ENCODE measurements around the gene GCLC.
"Not testable (repeated sequence)": the region's sequence is repeated elsewhere in the genome, so short reads cannot be mapped to it uniquely, and the experiment has no call there.

The GCLC gene

DNA sequence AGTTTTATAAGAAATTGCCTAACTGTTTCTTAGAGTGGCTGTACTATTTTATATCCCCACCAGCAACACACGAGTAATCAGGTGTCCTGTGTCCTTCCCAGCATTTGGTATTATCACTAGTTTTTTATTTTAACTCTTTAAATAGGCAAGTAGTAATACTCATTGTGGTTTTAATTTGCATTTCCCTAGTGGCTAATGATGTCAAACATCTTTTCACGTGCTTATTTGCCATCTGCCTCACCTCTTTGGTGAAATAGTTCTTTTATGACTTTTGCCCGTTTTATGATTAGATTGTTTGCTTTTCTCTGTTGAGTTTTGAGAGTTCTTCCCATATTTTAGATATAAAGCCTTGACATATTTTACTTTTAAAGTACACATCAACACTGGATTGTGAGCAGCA is 57.8 kb downstream of the GCLC start:
- no peak for DNase-seq

DNA sequence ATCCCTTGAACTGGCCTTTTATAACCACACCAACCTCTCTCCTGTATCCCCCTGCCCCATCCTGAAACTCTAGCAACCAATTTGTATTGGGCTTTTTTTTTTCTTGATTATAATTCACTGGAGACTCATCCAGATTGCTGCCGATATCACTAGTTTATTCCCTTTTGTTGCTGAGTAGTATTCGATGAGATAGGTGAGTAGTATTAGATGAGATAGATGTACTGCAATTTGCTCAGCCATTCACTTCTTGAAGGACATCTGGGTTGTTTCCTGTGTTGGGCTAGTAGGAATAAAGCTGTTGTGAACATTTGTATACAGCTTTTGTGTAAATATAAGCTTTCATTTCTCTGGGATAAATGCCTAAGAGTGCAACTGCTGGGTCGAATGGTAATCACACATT is 58.2 kb downstream of the GCLC start:
- DNase-seq: no peak

DNA sequence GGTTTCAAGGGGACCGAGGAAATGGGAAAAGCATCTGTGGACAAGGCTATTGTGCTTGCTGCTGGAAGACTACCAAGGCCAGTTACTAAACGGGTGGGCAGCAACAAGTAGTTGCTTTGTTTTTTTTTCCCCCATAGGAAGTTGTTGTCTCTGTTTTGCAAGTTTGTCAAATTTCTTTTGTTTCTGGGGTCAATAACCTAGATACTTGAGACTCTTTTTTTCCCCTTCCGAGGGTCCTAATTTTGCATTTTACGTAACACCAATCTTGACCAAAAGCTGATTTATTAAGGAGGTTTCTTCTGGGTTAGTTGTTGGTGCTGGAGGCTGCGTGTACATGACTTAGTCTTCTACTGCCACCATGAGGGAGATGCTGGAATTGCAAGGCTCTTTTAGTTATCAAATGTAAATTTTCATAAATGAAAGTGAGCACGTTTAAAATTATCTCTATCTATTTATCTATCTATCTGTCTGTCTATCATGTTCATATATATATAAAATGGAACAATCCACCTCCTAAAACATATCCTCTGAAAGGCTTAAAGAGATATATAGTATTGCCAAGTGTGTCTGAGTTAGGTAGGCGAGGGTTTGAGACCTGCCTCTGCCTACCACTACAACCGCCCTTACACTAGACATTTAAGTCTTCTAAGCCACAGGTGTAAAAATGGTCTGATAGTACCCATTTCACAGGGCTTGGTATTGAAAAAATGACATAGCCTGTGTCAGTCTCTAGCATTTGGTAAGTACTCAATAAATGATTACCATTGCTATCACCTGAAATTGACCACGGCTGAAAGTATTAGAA is 60.2 kb downstream of the GCLC start:
- DNase-seq: peak; percentile 41

DNA sequence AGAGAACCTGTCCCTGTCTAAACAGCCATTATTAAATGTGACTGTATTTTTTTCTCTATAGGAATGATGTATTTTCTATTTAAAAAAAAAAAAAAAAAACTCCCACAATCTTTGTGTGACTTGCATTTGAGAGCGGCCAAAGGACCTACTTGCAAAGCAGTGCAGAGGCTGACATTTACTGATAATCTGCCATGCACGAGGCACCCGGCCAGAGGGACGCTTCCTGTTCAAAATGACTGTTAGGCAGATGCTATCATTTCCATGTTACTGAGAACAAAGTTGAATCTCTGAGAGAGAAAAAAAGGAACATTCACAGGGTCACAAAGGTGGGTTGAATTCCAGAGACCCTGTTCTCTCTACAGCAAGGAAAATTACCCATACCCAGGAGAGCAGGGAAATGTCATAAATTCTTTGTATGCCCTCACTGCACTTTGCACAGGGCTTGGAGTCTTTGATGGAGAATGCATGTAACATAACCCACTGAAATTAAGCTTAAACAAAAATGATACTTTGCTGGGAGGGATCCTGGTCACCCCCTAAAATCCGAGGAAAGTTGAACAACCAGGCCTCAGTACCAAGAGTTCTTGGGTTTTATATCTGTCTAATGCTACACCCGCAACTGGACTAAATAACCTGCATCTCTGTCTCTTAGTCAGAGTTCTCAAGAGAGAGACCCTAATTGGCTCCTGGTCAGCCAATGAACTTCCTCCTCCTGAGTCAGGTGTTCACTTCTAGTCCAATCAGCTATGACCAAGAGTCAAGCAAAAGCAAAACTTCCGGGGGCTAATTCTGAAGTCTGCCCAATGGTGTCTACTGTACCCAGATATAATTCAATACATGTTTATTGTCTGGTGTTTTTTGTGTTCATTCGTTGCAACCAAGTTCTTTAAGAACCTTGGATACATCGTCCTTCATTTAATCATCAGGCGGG is 61.2 kb downstream of the GCLC start:
- DNase-seq: no peak

DNA sequence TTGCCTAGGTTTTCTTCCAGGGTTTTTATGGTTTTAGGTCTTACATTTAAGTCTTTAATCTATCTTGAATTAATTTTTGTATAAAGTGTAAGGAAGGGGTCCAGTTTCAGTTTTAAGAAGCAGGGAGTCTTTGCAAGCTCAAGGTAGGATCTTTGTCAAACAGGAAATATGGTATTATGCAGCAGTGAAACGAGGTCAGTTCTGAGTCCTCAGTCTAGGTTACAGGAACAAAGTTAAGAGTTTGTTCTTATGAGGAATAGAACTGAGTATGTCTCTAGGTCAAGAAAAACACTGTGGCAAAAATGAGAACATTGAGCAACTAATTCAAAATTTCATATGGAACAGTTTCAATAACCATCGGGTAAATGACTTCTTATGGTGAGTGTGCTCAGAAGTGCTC is 63.6 kb downstream of the GCLC start:
- no peak for DNase-seq

DNA sequence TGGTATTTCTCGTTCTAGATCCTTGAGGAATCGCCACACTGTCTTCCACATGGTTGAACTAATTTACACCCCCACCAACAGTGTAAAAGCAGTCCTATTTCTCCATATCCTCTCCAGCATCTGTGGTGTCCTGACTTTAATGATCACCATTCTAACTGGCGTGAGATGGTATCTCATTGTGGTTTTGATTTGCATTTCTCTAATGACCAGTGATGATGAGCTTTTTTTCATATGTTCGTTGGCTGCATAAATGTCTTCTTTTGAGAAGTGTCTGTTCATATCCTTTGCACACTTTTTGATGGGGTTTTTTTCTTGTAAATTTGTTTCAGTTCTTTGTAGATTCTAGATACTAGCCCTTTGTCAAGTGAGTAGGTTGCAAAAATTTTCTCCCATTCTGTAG is 64.1 kb downstream of the GCLC start:
- DNase-seq: not testable (repeated sequence)

DNA sequence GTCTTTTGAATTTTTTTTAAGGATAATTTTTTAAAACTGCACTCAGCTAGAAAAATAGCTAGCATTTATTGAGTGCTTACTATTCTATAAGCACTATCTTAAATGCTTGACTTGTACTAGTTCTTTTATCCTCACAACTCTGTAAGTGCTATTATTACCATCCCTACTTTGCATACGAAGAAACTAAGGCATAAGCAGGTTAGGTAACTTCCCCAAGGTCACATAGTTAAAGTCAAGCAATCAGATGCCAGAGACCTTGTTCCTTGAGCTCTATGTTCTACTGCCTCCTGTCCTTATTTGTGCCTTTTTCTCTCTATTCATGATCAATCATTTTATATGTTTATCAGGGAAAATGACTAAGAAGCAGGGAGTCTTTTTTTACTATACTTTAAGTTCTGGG is 65.0 kb downstream of the GCLC start:
- DNase-seq: no peak

DNA sequence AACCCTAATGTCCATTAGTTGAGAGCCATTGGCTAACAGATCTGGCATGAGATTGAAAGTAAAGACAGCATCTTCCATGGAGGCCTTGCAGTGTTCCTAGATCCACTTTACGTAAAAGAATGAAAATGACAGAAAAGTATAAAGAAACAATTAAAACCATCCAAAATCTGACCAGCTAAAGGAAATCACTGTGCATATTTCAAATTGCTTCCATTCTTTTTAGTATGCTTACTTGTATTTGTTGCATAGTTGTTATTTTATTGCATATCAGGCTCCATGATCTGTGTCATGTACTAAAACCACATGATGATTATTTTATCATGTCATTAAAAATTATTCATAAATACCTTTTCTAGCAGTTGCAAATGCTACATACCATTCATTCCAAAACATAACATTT is 67.9 kb downstream of the GCLC start:
- no peak for DNase-seq

DNA sequence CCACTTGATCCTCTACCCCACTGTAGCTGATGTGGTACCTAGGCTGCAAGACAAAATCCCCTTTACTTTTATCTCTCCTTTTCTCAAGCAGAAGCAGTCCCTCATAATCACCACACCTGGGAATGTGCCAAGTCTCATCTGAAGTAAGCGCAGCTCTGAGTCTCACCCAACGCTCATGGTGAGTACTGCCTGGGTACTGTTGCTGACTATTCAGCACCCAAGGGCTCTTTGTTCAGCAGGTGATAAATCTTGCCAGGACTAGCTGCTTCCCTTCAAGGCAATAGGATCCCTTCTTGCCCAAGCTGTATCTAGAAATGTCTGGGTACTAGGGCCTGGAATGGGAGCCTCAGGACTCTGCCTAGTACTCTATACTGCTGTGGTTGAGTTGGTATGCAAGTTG is 70.9 kb downstream of the GCLC start:
- DNase-seq: no peak

DNA sequence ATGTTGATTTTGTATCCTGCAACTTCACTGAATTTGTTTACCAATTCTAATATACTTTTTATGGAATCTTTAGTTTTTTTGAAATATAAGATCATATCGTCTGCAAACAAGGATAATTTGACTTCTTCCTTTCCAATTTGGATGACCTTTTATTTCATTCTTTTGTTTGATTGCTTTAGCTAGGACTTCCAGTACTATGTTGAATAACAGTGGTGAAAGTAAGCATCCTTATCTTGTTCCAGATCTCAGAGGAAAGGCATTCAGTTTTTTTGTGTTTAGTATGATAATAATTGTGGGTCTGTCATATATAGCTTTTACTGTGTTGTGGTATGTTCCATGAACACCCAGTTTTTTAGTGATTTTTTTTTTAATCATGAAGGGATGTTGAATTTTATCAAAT is 75.7 kb downstream of the GCLC start:
- DNase-seq: no peak

DNA sequence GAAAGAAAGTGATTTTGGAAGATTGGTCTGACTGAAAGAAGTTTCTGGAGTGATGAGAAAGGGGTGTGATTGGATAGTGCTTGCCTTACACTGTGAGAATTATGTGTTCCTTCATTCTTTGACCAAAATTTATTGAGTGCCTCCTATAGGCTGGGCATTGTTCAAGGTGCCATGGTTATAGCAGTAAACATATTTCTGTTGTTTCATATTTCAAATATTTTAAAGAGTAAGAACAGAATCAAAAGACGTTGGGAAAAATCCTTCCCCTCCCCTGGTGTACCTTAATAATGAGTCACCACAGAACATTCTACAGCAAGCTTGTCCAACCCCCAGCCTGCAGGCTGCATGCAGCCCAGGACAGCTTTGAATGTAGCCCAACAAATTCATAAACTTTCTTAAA is 78.6 kb downstream of the GCLC start:
- no peak for DNase-seq

DNA sequence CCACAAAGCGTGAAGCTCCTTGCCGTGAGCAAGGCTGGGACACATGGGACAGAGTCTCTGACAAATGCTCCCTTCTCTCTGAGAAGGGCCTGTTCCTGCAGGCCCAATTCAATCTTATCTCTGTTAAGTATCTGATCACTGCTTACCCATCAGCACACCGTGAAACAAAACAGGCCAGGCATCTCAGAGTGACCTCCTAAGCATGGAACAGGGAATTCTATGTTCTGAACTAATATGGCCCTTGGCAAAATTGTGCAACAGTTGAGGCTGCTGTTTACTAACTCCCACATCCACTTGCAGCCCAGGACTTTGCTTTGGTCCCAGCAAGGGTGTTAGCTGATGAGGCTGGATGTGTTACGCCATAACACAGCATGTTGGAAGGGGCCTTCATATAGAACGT is 79.2 kb downstream of the GCLC start:
- DNase-seq: peak; percentile 18

DNA sequence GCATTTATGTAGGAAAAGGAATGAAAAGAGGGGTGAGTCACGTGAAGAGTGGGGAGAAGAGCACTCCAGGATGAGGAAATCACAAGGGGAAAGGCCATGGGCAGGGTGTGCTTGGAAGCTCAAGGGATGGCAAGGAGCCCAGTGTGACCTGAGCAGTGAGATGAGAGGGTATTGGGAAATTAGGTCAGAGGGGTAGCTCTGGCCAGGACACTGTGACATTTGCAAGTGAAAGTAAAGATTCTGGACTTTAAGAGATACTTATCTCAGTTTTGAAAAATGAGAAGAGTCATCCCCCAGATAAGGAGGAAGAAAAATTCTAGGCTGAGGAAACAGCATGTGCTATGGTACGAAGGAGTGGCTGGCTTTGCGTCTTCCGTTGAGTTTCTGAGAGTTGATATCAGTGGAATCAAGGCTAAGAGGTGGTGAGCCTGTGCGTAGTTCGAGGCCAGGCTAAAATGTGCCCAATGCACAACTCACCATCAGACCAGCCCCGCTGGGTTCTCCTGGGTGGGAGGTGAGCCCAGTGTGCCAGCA is 79.9 kb downstream of the GCLC start:
- DNase-seq: no peak

DNA sequence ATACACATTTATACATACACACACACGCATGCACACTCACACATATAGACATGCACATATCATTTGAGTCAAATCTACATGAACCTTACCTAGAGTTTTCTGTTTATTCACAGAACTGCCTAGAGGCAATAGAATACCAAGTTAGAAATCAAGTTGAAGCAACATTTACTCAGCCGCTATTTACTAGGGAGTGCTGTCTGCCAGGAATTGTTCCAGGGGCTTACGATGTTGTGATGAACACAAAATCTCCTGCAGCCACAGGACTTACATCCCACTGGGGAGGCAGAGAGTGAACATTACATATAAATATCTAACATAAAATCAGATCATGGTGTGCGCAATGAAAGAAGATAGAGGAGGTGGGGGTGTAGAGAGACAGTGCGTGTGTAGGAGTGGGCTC is 80.4 kb downstream of the GCLC start:
- no peak for DNase-seq

DNA sequence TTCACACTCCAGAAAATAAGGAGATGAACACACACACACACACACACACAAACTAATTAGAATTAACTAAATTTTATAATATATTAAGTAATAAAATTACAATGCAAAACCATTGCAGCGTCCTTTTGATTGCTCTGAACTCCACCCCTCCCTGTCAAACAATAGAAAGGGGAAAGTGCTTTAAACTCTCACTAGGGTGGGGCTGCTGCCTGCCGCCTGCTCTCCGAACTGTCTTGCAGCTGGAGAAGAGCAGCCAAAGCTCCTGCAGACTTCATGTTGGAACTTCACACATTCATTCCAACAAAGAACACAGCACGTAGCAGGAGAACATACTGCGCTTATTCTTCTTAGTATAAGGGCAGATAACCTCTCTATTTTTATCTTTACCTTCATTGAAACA is 83.2 kb downstream of the GCLC start:
- no peak for DNase-seq

DNA sequence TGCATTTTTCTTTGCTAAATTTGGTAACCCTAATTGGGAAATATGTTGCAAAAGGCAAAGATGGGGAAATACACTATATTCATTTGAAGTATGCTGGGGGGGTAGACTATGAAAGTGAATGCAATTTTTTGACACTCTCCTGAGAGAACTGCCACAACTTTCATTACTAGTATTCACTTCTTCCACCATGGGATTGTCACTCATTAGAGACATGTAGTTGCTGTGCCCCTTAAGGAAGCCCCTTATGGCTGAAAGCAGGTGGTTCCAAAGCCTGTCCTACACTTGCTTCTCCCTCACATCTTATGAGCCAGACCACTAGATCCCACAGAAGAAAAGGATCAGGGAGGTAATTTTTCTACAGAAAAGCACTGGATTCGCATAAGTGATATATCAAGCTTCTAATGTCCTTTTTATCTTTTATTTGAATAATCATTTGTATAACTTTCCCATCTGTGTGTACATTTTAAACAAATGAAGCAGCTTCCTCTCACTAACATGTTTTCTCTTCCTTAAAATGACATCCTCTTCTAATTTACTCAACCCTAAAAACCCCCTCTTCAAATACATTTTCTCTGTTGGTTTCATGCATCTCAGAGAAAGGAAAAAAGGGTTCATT is 83.8 kb downstream of the GCLC start:
- peak; percentile 77 for DNase-seq

DNA sequence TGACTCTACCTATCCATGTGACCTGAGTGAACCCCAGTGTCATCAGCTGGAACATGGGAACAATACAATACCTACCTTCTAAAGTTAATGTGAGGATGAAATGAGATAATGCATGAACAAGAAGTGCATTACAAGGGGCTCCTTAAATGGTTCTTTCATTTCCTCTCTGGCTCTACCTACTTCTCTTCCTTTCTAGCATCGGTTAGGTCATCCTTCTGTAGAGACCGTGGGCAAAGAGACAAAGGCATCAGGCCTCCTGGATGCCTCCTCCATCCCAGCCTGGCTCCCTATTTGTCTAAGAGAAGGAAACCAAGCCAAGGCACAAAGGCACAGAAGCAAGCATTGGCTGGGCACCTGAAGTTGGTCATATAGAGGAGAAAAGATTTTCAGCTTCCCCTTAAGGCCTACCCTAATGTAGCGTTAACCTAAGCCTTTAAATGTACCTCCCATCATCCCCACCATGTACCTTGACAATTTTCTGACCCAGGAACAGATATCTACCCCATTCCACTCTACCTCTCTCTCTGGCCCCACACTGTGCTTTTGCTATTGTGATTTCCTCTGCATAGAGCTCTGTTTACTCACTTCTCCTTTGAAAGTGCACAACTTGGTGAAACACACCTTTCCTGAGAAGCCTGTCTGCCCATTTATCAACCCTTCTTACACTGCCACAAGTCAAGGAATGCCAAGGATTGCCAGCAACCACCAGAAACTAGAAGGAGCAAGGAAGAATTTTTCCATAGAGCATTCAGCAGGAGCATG is 86.6 kb downstream of the GCLC start:
- DNase-seq: peak; percentile 42

DNA sequence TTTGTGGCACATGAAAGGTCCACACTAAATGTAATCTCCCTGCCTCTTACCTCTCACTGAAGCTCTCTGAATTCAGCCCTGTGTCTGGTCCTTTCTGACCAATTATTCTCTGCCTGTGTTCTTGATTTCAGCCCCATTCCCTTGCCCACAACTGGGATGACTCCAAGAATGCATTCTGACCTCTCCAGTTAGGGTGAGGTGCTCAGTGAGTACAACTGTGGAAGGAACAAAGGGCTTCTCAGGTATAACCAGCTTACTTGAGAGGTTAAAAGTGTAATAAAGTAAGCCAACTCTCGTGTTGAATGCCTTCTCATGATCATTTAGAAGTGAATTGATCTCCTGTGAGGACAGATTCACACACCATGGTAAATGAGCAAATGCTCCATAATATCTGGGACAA is 88.1 kb downstream of the GCLC start:
- no peak for DNase-seq

DNA sequence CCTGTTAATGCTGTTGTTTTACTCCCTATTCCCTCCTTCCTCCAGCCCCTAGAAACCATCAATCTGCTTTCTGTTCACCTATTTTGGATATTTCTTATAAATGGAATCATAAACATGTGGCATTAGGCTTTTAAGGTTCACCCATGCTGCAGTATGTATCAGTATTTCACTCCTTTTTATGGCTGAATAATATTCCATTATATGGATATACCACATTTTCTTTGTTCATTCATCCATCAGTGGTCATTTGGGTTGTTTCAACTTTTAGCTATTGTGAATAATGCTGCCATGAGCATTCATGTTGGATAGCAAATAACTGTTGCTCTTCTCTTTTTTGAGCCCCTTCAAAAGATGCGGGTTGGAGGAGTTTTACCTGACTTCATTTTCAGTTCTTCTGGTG is 89.2 kb downstream of the GCLC start:
- no peak for DNase-seq

DNA sequence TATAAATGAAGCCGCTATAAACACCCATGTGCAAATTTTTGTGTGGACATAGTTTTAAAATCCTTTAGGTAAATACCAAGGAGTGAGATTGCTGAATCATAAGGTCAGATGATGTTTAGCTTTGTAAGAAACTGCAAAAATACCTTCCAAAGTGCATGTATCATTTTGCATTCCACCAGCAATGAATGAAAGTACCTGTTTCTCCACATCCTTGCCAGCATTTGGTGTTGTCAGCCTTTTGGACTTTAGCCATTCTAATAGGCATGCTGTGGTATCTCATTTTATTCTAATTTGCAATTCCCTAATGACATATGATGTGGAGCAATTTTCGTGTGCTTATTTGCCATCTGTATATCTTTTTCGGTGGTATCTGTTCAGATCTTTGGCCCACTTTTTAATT is 93.7 kb downstream of the GCLC start:
- no peak for DNase-seq

DNA sequence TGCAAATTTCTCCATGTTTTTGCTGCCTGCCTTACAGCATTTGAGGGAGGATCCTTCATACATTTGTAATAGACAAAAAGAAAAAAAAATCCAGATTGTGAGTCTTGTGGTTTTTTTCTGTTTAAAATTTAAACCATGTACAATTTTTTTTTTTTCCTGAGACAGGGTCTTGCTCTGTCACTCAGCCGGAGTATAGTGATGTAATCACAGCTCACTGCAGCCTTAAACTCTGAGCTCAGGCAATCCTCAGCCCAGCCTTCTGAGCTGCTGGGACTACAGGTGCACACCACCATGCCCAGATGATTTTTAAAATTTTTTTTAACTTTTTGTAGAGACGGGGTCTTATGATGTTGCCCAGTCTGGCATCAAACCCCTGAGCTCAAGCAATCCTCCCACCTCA is 97.0 kb downstream of the GCLC start:
- DNase-seq: no peak
